Memory B cell (primary cell): ENCODE measurements around the gene NUB1.
"Not testable (repeated sequence)": the region's sequence is repeated elsewhere in the genome, so short reads cannot be mapped to it uniquely, and the experiment has no call there.

Experiments used
- ATAC-seq: fragments of 150-1000 bp; cut with Tn5 transposase; 2 replicates; pipeline ENCODE4 v1.10.0; 2021; ENCODE audit warnings: low read depth, mild to moderate bottlenecking, moderate library complexity
- DNase-seq, 2 donors: peaks; one replicate each; pipeline ENCODE4 v3.0.0; 2022; ENCODE audit warnings: low spot score in 2 of 2
- H3K27ac Mint-ChIP-seq: one replicate; pipeline ENCODE4 v1.8.0; 2022; ENCODE audit warnings: mild to moderate bottlenecking, moderate library complexity, mixed read lengths
- H3K27me3 Mint-ChIP-seq: one replicate; pipeline ENCODE4 v1.8.0; 2022; ENCODE audit warnings: mixed read lengths
- H3K36me3 Mint-ChIP-seq: one replicate; pipeline ENCODE4 v1.8.0; 2022; ENCODE audit warnings: mild to moderate bottlenecking, mixed read lengths
- H3K4me1 Mint-ChIP-seq: one replicate; pipeline ENCODE4 v1.8.0; 2022; ENCODE audit warnings: mixed read lengths
- H3K4me3 Mint-ChIP-seq: one replicate; pipeline ENCODE4 v1.8.0; 2022; ENCODE audit warnings: mild to moderate bottlenecking, moderate library complexity, mixed read lengths
- H3K9me3 Mint-ChIP-seq: one replicate; pipeline ENCODE4 v1.8.0; 2022; ENCODE audit warnings: mixed read lengths

The NUB1 gene

GRCh38 chr7:151341357-151342101 lies at the start of gene NUB1:
Gene NUB1 (plus strand): TSS chr7:151341812. CDS start chr7:151345350, 3,538 bp downstream.
- Mint-ChIP-seq H3K27ac (peak within 1 kb of the TSS; percentile 89), H3K27me3 (no peaks in the 10 kb centered on the region), H3K4me1 (peaks cover 21% of the 10 kb centered on the region), H3K36me3 (peaks cover 6% of the 10 kb centered on the region), H3K9me3 (peaks cover 2% of the 10 kb centered on the region), H3K4me3 (peak within 1 kb of the TSS; percentile 83)
- ATAC-seq, result peak; percentile 80
- DNase-seq, result peak; percentile 98 to 100

- peaks cover 10% of the 10 kb centered on the region for H3K27me3 Mint-ChIP-seq
- no peak overlapping the region for H3K27ac Mint-ChIP-seq
- ATAC-seq, result no peak
Observed at GRCh38 chr7:151292850-151293249, 48.8 kb upstream of the NUB1 start.

GRCh38 chr7:151296202-151296992 lies 45.2 kb upstream of the NUB1 start:
- H3K4me1 Mint-ChIP-seq, result peaks cover 7% of the 10 kb centered on the region
- DNase-seq (no peak), ATAC-seq (no peak)
- peaks cover 5% of the 10 kb centered on the region for H3K9me3 Mint-ChIP-seq
- peaks cover 4% of the 10 kb centered on the region for H3K36me3 Mint-ChIP-seq
- H3K4me3 Mint-ChIP-seq, result no peak overlapping the region
- no peak overlapping the region for H3K27ac Mint-ChIP-seq
- peaks cover 21% of the 10 kb centered on the region for H3K27me3 Mint-ChIP-seq

More at GRCh38 chr7:151292850-151293249, 48.8 kb upstream of the NUB1 start:
- H3K4me3 Mint-ChIP-seq, result no peak overlapping the region
- H3K36me3 Mint-ChIP-seq, result peaks cover 4% of the 10 kb centered on the region
- H3K4me1 Mint-ChIP-seq, result no peaks in the 10 kb centered on the region
- H3K9me3 Mint-ChIP-seq, result peaks cover 5% of the 10 kb centered on the region
- no peak for DNase-seq

- ATAC-seq (peak; percentile 79), DNase-seq (no peak)
- Mint-ChIP-seq H3K36me3 (peaks cover 4% of the 10 kb centered on the region), H3K9me3 (peaks cover 5% of the 10 kb centered on the region), H3K4me3 (no peak overlapping the region), H3K4me1 (peaks cover 10% of the 10 kb centered on the region), H3K27me3 (peaks cover 22% of the 10 kb centered on the region), H3K27ac (no peak overlapping the region)
Observed at GRCh38 chr7:151298765-151299164, 42.8 kb upstream of the NUB1 start.

GRCh38 chr7:151299530-151299929 lies 42.1 kb upstream of the NUB1 start:
- Mint-ChIP-seq H3K4me3 (no peak overlapping the region), H3K4me1 (peaks cover 11% of the 10 kb centered on the region), H3K27ac (no peak overlapping the region), H3K27me3 (peaks cover 20% of the 10 kb centered on the region), H3K36me3 (peaks cover 4% of the 10 kb centered on the region), H3K9me3 (peaks cover 5% of the 10 kb centered on the region)
- ATAC-seq (no peak), DNase-seq (no peak)

GRCh38 chr7:151299940-151300645 lies 41.5 kb upstream of the NUB1 start:
- DNase-seq (no peak), ATAC-seq (no peak)
- Mint-ChIP-seq H3K9me3 (peaks cover 5% of the 10 kb centered on the region), H3K36me3 (peaks cover 4% of the 10 kb centered on the region), H3K27ac (no peak overlapping the region), H3K4me1 (peaks cover 14% of the 10 kb centered on the region), H3K4me3 (no peak overlapping the region), H3K27me3 (peaks cover 21% of the 10 kb centered on the region)

GRCh38 chr7:151301471-151302462 lies 39.8 kb upstream of the NUB1 start:
- H3K36me3 Mint-ChIP-seq, result no peaks in the 10 kb centered on the region
- ATAC-seq, result no peak
- H3K9me3 Mint-ChIP-seq, result no peaks in the 10 kb centered on the region
- no peak overlapping the region for H3K4me3 Mint-ChIP-seq
- H3K4me1 Mint-ChIP-seq, result peaks cover 15% of the 10 kb centered on the region
- no peak for DNase-seq
- peaks cover 31% of the 10 kb centered on the region for H3K27me3 Mint-ChIP-seq
- H3K27ac Mint-ChIP-seq, result no peak overlapping the region

- not testable (repeated sequence) for H3K4me3 Mint-ChIP-seq, H3K27ac Mint-ChIP-seq, DNase-seq
Observed at GRCh38 chr7:151304251-151304650, 37.4 kb upstream of the NUB1 start.

GRCh38 chr7:151304856-151305255 lies 36.8 kb upstream of the NUB1 start:
- peak overlapping the region; percentile 1 for H3K4me3 Mint-ChIP-seq
- H3K27me3 Mint-ChIP-seq, result peaks cover 28% of the 10 kb centered on the region
- DNase-seq (no peak), ATAC-seq (no peak)
- no peaks in the 10 kb centered on the region for H3K9me3 Mint-ChIP-seq
- H3K4me1 Mint-ChIP-seq, result peaks cover 8% of the 10 kb centered on the region
- H3K36me3 Mint-ChIP-seq, result no peaks in the 10 kb centered on the region
- H3K27ac Mint-ChIP-seq, result no peak overlapping the region

More at GRCh38 chr7:151304251-151304650, 37.4 kb upstream of the NUB1 start:
- ATAC-seq, H3K36me3 Mint-ChIP-seq, H3K9me3 Mint-ChIP-seq: not testable (repeated sequence)
- H3K27me3 Mint-ChIP-seq, result peaks cover 34% of the 10 kb centered on the region
- peaks cover 13% of the 10 kb centered on the region for H3K4me1 Mint-ChIP-seq

GRCh38 chr7:151306374-151306773 lies 35.2 kb upstream of the NUB1 start:
- Mint-ChIP-seq H3K36me3 (no peaks in the 10 kb centered on the region), H3K4me1 (peaks cover 8% of the 10 kb centered on the region), H3K27ac (no peak overlapping the region), H3K4me3 (no peak overlapping the region), H3K27me3 (peaks cover 23% of the 10 kb centered on the region), H3K9me3 (no peaks in the 10 kb centered on the region)
- ATAC-seq (no peak), DNase-seq (no peak)

- ATAC-seq, result no peak
- no peak for DNase-seq
- no peak overlapping the region for H3K4me3 Mint-ChIP-seq
- peaks cover 8% of the 10 kb centered on the region for H3K4me1 Mint-ChIP-seq
- H3K27ac Mint-ChIP-seq, result no peak overlapping the region
- no peaks in the 10 kb centered on the region for H3K9me3 Mint-ChIP-seq
- peaks cover 22% of the 10 kb centered on the region for H3K27me3 Mint-ChIP-seq
- no peaks in the 10 kb centered on the region for H3K36me3 Mint-ChIP-seq
Observed at GRCh38 chr7:151306860-151307259, 34.8 kb upstream of the NUB1 start.

GRCh38 chr7:151307536-151307935 lies 34.1 kb upstream of the NUB1 start:
- Mint-ChIP-seq H3K4me1 (peaks cover 8% of the 10 kb centered on the region), H3K27me3 (peaks cover 20% of the 10 kb centered on the region), H3K27ac (no peak overlapping the region), H3K9me3 (no peaks in the 10 kb centered on the region), H3K4me3 (no peak overlapping the region), H3K36me3 (no peaks in the 10 kb centered on the region)
- ATAC-seq (no peak), DNase-seq (no peak)

GRCh38 chr7:151308256-151308655 lies 33.4 kb upstream of the NUB1 start:
- Mint-ChIP-seq H3K36me3 (no peaks in the 10 kb centered on the region), H3K4me1 (peaks cover 8% of the 10 kb centered on the region), H3K27me3 (peaks cover 20% of the 10 kb centered on the region), H3K9me3 (no peaks in the 10 kb centered on the region), H3K4me3 (no peak overlapping the region), H3K27ac (no peak overlapping the region)
- DNase-seq (no peak), ATAC-seq (no peak)
